ENCODE data around the gene WNT5A. TPM values are rescaled to one million over a fixed set of nuclear protein-coding genes. Genes with fewer than 3 reads are reported as not detected.

Gene WNT5A
- total RNA-seq, 2 donors from 2014 or later: 5.9 to 15.0 TPM

- DNase-seq: no peak
Measured at GRCh38 chr3:55467099-55467498, 20.0 kb downstream of the WNT5A start.

GRCh38 chr3:55466526-55466925 lies 20.6 kb downstream of the WNT5A start:
- H3K27me3 ChIP-seq: no peaks in the 10 kb centered on the region
- no peak overlapping the region for H3K4me3 ChIP-seq
- H3K27ac ChIP-seq: no peak overlapping the region
- WGBS, 2 donors: 88 to 93% methylated on average over 3 of the region's 3 CpGs
- no peaks in the 10 kb centered on the region for H3K9me3 ChIP-seq
- intact Hi-C loops (cut with DNase I): no loop called here
- TF ChIP-seq CTCF (IDR thresholded peaks at IDR 0.05): no peak
- no peak for TF ChIP-seq POLR2A (IDR thresholded peaks at IDR 0.05)
- no peak for DNase-seq
- no peaks in the 10 kb centered on the region for H3K36me3 ChIP-seq (replicated peaks in 1 of 2; ENCODE audit: insufficient read depth in 1 of 2, low read depth in 2 of 2)
- no peak for ATAC-seq
- H3K4me1 ChIP-seq: no peaks in the 10 kb centered on the region

More at GRCh38 chr3:55467099-55467498, 20.0 kb downstream of the WNT5A start:
- intact Hi-C loops (cut with DNase I): no loop called here
- Histone ChIP-seq H3K27me3 (no peaks in the 10 kb centered on the region), H3K27ac (no peak overlapping the region), H3K36me3 (replicated peaks in 1 of 2; ENCODE audit: insufficient read depth in 1 of 2, low read depth in 2 of 2) (no peaks in the 10 kb centered on the region), H3K4me3 (no peak overlapping the region), H3K9me3 (no peaks in the 10 kb centered on the region), H3K4me1 (no peaks in the 10 kb centered on the region)
- no peak for TF ChIP-seq CTCF (IDR thresholded peaks at IDR 0.05)
- TF ChIP-seq POLR2A (IDR thresholded peaks at IDR 0.05): no peak
- no peak for ATAC-seq
- 81 to 85% methylated on average over 2 of the region's 2 CpGs for WGBS, 2 donors

GRCh38 chr3:55461896-55462295 lies 25.2 kb downstream of the WNT5A start:
- Histone ChIP-seq H3K27ac (no peak overlapping the region), H3K4me3 (no peak overlapping the region), H3K9me3 (no peaks in the 10 kb centered on the region), H3K36me3 (replicated peaks in 1 of 2; ENCODE audit: insufficient read depth in 1 of 2, low read depth in 2 of 2) (no peaks in the 10 kb centered on the region), H3K4me1 (no peaks in the 10 kb centered on the region), H3K27me3 (no peaks in the 10 kb centered on the region)
- DNase-seq (peak in 1 of 4 donors; percentile 56), ATAC-seq (no peak)
- WGBS, 2 donors: 100% methylated on average over 1 of the region's 1 CpG
- TF ChIP-seq POLR2A (IDR thresholded peaks at IDR 0.05) (no peak), CTCF (IDR thresholded peaks at IDR 0.05) (no peak)
- intact Hi-C loops (cut with DNase I): no loop called here

GRCh38 chr3:55459838-55460237 lies 27.3 kb downstream of the WNT5A start:
- no peak overlapping the region for H3K27ac ChIP-seq
- no peak for TF ChIP-seq CTCF (IDR thresholded peaks at IDR 0.05)
- TF ChIP-seq POLR2A (IDR thresholded peaks at IDR 0.05): no peak
- H3K36me3 ChIP-seq (replicated peaks in 1 of 2; ENCODE audit: insufficient read depth in 1 of 2, low read depth in 2 of 2): no peaks in the 10 kb centered on the region
- DNase-seq (no peak), ATAC-seq (no peak)
- no peaks in the 10 kb centered on the region for H3K9me3 ChIP-seq
- intact Hi-C loops (cut with DNase I): no loop called here
- no peak overlapping the region for H3K4me3 ChIP-seq
- no peaks in the 10 kb centered on the region for H3K4me1 ChIP-seq
- no peaks in the 10 kb centered on the region for H3K27me3 ChIP-seq

- H3K27me3 ChIP-seq: no peaks in the 10 kb centered on the region
- H3K36me3 ChIP-seq (replicated peaks in 1 of 2; ENCODE audit: insufficient read depth in 1 of 2, low read depth in 2 of 2): no peaks in the 10 kb centered on the region
- ATAC-seq: no peak
- TF ChIP-seq POLR2A (IDR thresholded peaks at IDR 0.05) (no peak), CTCF (IDR thresholded peaks at IDR 0.05) (no peak)
- no peak for DNase-seq
- H3K9me3 ChIP-seq: no peaks in the 10 kb centered on the region
- H3K4me3 ChIP-seq: no peak overlapping the region
- no peak overlapping the region for H3K27ac ChIP-seq
- whole genome bisulfite sequencing, 2 donors: 74 to 79% methylated on average over 4 to 5 of the region's 5 CpGs
- intact Hi-C loops (cut with DNase I): no loop called here
- no peaks in the 10 kb centered on the region for H3K4me1 ChIP-seq
Measured at GRCh38 chr3:55458181-55458790, 28.8 kb downstream of the WNT5A start.

Data from body of pancreas (tissue), 4 donors.